SKM-1 (cell line): ENCODE results near the gene INS.

Experiments
- DNase-seq: peaks from one replicate; lab custom pipeline; 2025; ENCODE audit not compliant: unreplicated experiment; lab: John Stamatoyannopoulos, UW

Gene INS

DNA sequence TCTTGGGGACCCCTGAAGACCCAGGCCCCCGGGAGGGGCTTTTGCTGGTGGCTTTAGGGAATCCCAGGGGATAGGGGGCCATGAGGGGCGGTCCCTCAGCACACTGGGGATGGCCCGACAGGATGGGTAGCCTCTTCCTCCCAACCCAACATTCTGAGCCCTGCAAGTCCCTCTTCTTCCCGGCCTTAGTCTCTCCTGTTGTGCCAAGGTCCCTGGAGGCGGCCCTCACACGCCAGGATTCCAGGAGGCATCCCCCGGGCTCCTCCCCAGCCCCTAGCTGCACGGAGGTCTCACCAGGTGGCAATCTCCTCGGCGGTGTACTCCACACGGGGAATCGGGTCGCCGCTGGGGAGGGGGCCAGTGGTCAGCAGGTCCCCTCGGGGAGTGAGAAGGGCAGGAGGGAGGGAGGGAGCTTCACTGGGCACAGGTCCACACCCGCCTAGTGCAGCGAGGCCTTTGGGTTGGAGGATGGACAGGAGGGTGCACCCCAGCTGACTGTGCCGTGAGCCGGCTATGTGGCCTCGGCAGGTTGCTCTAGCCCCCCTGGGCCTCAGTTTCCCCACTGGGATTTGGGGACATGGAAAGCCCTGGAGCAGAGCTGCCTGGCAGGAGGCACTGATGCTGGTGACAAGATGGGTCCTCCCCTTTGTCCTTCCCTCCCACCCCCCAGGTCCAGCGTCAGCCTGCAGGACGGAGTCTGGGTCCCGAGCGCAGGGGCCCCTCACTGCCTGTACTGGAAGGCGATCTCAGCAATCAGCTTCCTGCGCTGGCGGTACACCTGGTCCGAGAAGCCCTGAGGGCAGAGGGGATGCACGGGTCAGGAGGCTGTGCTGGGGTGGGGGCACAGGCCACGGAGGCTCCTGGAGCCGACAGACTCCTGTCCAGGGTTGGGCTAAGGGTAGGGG lies 6.4 kb upstream of the INS start:
- DNase-seq = no peak

DNA sequence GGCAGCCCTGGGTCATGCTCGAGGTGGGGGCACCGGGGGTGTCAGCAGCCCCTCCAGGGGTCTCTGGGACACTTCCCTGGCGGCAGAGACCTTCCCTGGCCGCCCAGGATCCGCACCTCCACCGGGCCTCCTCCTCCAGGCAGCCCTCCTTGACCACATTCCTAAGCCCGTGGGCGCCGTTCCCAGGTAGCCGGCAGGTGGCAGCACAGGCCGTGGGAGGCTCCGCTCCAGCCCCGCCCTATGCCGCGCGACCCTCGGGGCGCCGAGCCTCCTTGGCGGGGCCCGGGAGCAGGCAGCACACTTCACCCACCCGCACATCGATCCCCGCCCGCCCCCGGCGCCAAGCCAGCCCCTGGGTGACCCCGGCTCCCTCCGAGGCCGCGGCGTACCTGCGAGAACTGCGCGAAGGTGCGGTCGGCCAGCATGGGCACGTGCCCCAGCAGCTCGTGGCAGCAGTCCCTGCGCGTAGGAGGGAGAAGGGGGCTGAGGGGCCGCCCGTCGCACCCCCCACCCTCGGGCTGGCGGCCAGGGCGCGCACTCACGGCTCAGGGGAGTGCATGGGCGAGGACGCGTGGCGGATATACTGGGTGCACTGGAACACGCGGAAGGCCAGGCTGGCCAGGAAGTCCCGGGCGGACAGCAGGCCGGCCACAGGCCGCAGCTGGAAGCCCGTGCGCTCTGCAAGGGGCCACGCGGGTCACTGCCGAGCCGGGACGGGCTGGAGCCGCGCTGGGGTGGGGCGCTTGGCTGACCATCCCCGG lies 5.3 kb upstream of the INS start:
- peak; percentile 2 for DNase-seq

DNA sequence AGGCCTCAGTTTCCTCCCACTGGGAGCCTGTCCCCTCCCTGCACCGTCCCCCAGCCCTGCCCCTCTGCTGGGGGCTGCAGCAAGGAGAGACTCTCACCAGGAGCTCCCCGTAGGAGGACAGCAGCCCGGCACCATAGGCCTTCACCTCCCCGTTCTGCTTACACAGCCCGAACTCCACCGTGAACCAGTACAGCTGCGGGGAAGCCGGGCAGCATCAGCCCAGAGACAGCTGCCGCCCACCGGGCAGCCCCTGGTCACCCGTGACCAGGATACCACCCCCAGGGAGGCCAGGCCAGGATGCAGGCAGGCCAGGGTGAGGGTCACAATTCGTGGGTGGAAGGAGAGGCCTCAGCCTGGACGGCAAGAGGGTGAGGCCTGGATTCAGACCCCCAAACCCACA lies 4.6 kb upstream of the INS start:
- DNase-seq = no peak

DNA sequence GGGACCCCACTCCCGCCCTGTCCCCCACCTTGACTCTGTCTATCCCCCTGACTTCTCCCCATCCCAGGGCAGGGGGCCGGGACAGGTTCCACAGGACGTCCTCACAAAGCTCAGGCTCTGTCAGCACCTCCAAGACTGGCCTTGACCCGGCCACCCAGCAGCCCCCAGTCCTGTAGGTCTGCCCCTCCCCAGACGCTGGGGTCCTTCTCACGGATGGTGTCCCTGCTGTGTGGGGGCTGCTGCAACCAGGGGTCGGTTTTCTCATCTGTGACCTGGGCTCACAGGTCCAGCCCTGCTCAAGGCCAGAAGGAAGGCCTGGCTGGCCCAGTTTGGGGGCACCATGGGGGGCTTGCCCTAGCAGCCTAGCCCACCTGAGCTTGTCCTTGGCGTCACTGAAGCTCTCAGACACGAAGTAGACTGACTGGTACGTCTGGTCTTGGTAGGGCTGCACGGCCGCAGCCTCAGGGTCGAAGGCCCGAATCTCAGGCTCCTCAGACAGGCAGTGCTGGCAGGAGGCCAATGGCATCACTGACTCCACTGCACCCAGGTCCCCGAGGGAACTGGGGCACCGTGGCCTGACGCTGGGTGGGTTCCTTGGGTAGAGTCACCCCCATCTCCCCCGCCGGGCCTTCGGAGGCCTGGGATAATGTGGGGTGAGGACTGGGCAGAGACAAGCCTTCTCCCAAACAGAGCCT lies 4.0 kb upstream of the INS start:
- no peak for DNase-seq

DNA sequence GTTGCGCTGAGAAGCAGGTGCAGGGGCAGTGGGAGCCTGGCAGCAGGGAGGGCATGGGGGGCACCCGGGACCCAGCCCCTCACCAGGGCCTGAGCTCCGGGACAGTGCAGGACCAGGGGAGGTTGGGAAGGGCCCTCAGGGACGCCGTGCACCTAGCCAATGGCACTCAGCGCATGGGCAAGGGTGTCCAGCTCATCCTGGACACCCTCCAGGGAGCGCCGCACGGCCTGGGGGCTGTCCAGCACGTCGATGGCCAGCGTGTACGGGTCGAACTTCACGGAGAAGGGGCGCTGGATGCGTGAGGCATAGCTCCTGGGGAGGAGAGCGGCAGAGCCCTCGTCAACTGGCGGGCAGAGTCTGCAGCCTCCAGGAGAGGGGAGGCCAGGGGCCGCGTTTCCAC lies 3.1 kb upstream of the INS start:
- DNase-seq = no peak

DNA sequence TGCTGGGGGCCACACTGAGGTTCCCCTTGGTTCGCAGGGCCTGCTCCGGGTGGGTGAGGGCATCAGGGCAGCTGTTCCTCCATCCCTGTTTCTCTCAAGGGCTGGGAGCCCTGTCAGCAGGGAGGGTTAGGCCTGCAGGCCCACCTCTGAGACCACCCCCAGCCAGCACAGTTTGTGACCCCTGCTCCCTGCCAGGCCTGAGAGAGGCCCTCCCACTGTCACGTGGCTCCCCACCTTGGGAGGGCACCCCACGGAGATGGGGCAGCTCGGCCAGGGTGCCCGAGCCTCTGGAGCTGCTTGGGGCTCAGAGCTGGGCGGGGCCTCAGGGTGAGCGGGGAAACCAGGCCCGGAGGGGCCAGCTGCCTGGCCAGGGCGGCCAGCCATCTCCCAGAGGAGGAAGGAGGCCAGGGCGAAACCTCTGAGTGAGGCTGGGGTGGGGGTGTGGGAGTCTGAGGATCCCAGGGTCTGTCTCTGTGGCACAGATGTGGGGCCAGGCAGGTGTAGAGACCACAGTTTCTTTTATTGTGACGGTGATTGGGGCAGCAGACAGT lies 2.5 kb upstream of the INS start:
- no peak for DNase-seq

DNA sequence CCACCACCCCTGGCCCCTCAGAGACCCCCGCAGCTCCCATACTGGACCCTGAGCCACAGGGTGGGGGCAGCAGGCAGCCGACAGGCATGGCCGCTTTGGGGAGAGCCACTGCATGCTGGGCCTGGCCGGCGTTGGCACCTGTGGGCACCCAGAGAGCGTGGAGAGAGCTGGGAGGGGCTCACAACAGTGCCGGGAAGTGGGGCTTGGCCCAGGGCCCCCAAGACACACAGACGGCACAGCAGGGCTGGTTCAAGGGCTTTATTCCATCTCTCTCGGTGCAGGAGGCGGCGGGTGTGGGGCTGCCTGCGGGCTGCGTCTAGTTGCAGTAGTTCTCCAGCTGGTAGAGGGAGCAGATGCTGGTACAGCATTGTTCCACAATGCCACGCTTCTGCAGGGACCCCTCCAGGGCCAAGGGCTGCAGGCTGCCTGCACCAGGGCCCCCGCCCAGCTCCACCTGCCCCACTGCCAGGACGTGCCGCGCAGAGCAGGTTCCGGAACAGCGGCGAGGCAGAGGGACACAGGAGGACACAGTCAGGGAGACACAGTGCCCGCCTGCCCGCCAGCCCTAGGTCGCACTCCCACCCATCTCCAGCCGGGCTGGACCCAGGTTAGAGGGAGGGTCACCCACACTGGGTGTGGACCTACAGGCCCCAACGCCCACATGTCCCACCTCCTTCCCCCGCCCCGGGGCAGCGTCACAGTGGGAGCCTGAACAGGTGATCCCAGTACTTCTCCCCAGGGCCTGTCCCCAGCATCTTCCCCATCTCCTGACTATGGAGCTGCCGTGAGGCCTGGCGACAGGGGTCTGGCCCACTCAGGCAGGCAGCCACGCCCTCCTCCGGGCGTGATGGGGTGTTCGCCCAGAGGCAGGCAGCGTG lies 1.2 kb downstream of the INS start:
- DNase-seq = no peak

DNA sequence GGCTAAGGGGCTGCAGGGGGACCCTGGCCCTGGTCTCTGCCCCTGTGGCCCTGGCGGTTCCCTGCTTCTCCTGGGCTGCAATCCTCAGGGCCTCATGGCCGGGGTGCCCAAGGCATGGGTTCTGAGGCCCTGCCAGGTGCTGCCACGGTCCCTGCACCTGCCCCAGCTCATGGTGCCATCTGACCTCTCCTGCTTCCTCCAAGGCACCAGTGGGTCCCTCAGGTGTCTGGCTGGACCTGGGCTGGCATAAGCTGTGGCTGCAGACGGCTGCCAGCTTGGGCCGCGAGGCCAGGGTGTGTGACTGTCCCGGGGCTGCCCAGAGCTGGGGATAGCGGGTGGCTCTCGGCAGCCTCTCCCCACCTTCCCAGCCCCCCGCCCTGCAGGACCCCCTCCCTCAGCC lies 2.0 kb downstream of the INS start:
- DNase-seq = no peak

DNA sequence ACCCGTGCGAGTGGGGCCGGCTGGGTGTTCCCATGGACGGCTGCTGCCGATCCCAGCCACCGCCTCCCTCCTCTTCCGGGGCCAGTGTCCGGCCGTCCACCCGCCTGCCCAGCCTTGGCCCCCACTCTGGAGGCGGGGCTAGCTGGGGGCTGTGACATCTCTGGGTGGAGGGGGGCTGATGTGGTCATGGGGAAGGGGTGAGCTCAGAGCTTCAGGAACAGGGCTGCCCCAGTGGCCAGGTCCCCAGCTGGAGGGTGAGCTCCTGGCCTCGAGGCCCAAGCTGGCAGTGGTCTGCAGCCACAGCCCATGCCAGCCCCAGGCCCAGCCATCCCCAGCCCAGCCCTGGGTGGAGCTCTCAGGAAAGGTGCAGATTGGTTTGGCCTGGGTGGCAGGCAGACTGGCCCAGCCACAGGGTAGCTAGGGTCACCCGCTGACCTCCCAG lies 2.7 kb downstream of the INS start:
- DNase-seq = no peak

DNA sequence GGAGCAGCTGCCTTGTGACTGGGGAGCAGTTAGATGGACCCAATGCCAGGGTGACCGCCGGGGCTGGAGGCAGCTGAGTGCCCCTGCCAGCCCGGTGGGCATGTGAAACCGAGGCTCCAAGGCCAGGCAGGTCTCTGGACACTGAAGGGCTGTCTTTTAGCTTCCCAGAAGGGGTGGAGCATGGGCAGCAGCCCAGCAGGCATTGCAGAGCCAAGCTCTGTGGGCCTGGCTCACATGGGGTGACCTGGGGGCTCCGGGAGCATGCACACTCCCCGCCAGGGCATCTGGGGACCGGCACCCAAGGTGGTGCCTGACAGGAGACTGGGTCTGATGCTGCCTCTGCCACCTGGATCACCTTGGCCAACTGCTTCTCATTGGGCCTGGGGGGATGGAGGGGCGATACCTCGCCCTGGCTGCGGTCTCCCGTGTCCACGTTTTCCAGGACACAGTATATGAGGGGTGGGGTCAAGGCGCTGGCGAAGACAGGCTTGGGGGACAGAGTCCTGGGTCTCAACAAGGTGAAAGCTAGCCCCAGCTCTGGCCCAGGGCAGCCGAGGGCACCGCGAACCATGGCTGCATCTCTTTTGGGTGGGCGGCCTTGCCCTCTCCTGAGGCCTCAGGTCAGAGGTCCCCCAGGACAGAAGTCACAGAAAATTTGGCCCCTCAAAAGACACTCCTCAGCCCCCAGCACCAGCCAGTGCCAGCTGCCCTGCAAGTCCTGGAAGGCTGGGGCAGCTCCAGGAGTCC lies 3.5 kb downstream of the INS start:
- DNase-seq = no peak

DNA sequence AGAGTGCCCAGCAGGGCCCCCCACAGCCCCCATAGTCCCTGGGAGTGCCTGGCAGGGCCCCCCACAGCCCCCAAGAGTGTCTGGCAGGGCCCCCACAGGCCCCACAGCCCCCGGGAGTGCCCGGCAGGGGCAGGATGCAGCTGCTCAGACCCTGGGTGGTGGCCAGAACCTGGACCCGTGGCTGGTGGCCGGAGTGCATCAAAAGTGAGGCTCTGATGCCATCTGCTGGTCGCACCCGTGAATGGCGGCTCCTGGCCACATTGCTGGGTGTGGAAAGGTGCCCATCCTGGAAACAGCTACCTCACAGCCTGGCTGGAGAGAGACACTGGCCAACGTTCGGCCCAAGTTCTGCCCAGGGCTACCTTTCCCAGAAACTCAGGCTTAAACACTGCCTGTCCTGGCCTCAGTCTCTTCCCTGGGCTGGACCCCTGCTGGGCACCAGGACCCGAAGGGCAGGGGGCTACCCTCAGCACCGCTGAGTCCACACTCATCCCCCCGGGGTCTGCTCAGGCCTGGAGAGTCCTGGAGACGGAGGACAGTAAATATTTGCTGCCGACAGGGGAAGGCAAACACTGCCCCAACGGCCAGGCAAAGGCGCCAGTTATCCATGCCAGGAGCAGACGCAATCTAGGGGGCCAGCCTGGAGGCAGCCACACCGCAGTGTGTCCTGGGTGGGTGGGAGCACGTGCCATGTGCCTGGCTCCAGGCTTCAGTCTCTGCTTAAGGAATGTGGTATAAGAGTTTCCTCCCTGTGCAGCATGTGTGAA lies 4.4 kb downstream of the INS start:
- peak; percentile 42 for DNase-seq

DNA sequence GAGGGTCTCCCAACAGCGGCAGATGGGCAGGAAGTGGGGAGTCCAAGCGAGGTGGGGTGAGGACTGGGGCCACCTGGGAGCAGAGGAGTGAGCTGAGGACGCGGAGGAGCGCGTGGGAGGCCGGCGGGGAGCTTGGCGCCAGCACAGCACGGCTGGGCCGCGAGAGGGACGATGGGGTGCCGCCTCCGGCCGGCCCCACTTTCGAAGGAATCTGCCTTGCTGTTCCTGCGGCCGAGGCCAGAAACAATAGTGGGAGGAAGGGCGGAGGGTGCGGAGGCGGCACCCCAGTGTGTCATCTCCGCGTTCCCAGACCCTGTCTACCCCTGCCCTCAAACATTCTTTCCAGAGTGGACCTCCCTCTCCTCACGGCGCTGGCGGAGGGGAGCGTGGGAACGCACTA lies 5.5 kb downstream of the INS start:
- DNase-seq = no peak

DNA sequence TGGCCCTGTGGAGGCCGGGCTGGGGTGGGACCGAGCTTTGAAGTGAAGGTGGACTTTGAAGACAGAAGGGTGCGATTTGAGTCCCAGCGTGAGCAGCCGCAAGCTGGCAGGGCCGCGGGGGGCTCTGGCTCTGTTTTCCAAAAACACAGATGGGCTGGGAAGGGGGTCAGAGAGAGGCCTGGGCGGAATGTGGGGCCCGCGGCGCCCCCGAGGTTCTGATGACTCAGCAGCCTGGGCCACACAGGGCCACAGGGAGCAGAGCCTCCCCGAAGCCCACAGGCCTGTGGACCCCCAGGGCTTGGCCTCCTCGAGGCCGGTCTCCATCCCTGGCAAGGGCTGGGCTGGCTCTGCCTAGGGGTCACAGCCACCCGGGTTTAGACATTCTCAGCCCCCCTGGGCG lies 6.1 kb downstream of the INS start:
- no peak for DNase-seq

DNA sequence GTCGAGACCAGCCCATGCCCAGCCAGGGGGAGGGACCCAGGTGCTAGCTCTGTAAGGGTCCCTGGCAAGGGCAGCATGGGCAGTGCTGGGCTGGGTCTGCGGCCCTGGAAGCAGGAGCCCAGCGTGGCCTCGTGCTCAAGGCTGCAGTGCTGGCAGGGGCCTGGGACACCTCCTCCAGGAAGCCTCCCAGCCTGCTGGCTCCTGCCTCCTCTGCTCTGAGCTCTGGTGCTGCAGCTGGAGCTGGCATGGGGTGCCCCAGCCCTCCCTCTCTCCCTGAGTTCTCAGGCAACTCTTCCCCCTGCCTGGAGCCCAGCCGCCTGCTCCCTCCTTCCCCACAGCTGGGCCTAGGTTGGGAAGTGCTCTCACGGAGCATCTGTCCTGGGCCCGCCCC lies 6.8 kb downstream of the INS start:
- DNase-seq = no peak

DNA sequence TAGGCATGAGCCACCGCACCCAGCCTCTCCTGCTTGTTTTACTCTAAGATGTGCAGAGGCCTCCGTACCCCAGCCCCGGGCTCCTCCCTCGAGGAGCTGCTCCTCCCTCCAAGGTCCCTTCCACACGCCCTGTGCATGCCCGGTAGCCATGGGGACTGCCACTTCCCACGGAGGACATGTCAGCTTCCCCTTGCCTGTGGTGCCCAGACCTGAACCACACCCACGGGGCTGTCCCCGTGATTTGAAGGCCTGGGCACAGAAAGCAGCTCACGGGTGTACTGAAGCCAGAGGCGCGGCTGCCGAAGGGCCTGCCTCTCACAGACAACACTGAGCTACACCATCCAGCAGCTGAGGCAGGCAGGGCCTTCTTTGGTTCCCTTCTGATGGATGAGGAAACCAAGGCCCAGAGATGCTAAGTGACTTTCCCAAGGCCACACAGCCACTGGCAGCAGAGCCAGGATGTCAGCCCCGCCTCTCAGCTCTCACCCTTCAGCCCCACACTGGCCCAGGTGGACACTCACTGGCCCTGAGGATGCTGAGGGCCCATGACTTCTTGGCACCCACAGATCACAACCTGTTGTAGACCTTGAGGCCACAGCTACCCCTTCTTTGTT lies 7.3 kb downstream of the INS start:
- no peak for DNase-seq

DNA sequence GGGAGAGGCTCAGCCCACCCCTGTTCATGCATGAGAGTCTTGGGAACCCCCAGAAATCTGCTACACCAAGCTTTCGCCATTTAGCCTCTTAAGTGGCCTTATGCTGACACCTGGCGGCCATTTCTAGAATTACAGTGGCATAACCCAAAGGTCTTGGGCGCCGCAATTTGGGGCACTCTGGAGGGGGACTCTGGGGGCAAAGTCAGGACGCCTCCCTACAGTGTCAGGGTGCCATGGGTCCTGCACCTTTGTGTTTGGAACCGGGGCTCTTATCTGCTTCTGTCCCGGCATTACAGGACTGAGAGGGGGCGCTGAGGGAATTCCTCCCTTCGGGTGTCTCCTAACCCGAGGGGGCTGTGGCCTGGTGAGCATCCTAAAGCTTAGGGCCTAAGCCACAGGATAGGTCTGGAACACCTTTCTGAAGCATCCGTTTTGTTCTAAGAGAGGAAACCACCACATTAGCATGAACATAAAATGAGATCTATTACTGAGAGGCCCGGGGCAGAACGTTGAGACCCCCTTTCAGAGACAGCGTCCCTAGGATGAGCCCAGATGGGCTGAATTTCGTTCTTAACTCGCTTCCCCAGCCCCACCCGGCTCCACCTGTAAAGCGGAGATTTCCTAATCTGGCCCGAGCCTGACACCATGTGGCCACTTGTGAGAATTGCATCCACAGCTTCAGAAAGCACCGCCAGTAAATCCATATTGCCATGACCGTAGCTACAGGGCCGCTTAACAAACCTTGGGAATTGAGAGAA lies 9.3 kb downstream of the INS start:
- DNase-seq = peak; percentile 58

DNA sequence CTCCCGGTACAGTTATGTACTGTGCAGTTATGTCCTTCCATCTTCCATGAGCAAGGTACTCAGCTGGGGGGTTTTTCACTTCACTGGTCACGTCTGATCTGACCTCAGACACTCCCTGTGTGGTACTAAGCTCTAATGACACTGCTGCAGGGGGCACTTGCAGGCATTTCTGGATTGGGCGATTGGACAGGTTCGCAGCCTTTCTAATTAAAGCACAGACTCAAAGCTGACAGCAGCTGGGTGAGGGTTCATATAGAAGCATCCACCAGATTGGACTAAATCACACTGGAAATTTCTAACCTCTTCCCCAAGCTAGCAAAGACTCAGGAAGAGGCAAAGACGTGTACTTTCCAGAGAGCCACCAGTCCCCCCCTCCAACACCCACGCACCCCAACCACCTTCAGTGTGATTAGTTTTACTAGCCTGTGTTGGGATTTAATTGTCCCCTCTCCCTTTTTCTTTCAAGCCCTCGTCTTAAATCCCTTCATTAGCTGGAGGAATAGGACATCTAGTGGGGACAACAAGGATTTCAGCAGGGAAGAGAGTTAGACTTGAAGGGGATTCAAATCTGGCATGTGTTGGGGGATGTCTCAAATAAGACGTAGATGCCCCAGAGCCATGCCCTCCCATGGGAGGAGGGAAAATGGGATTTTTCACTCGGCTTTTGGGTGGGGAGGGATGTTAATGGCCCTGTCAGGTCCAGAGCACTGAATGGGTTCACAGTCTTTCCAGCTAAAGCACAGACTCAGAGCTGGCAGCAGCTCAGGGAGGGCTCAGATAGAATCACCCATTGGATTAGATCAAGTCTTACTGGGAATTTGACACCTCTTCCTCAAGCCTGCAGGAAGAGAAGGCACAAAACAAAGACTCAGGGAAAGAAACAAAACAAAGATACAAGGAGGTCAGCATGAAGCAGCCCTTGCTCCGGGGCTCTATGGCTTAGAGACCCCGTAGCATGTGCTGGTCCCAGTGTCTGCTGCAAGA lies 10.9 kb downstream of the INS start:
- DNase-seq = no peak
